H9 (cell line): ENCODE results near the gene TFCP2. TPM values are rescaled to one million over a fixed set of nuclear protein-coding genes. Genes with fewer than 3 reads are reported as not detected.

ENCODE experiments used
- DNase-seq: peaks from one replicate; pipeline ENCODE4 v3.0.0-alpha.2; 2017
- H2AFZ ChIP-seq: one replicate; pipeline ENCODE4 v1.6.1; 2013; ENCODE audit warnings: mild to moderate bottlenecking, low read length, control low read depth, moderate library complexity
- H2AK5ac ChIP-seq: 2 replicates; pipeline ENCODE4 v1.6.1; 2013; ENCODE audit warnings: low read length, control low read depth, mixed read lengths; ENCODE audit not compliant: insufficient read length
- H2BK120ac ChIP-seq: one replicate; pipeline ENCODE4 v1.6.1; 2013; ENCODE audit warnings: low read depth, mild to moderate bottlenecking, low read length, control low read depth, inconsistent platforms; ENCODE audit not compliant: poor library complexity, severe bottlenecking
- H2BK12ac ChIP-seq: 2 replicates; pipeline ENCODE4 v1.6.1; 2013; ENCODE audit warnings: low read length, control low read depth, mixed read lengths, low read depth; ENCODE audit not compliant: insufficient read length
- H2BK15ac ChIP-seq: 2 replicates; pipeline ENCODE4 v1.6.1; 2013; ENCODE audit warnings: low read depth, low read length, control low read depth
- H2BK20ac ChIP-seq: one replicate; pipeline ENCODE4 v1.6.1; 2013; ENCODE audit warnings: low read depth, mild to moderate bottlenecking, low read length, control low read depth, inconsistent platforms; ENCODE audit not compliant: poor library complexity, severe bottlenecking
- H2BK5ac ChIP-seq: 2 replicates; pipeline ENCODE4 v1.6.1; 2013; ENCODE audit warnings: low read length, control low read depth, mixed read lengths; ENCODE audit not compliant: insufficient read length
- H3K14ac ChIP-seq: 2 replicates; pipeline ENCODE4 v1.6.1; 2013; ENCODE audit warnings: low read length, control low read depth; ENCODE audit not compliant: insufficient read depth
- H3K18ac ChIP-seq: 2 replicates; pipeline ENCODE4 v1.6.1; 2013; ENCODE audit warnings: low read depth, mild to moderate bottlenecking, mixed read lengths, low read length, control low read depth; ENCODE audit not compliant: insufficient read length
- H3K23ac ChIP-seq: 2 replicates; pipeline ENCODE4 v1.6.1; 2013; ENCODE audit warnings: low read length, control low read depth, mixed read lengths, low read depth; ENCODE audit not compliant: insufficient read length
- H3K23me2 ChIP-seq: 2 replicates; pipeline ENCODE4 v1.6.1; 2013; ENCODE audit warnings: low read depth, mild to moderate bottlenecking, mixed read lengths, low read length, control low read depth; ENCODE audit not compliant: insufficient read length, poor library complexity, severe bottlenecking
- H3K27ac ChIP-seq: 2 replicates; pipeline ENCODE4 v1.5.1; 2013; ENCODE audit warnings: low read length, control low read depth, mixed read lengths, low read depth; ENCODE audit not compliant: insufficient read length
- H3K27me3 ChIP-seq: 2 replicates; pipeline ENCODE4 v1.6.1; 2013; ENCODE audit warnings: low read length, control low read depth, inconsistent platforms; ENCODE audit not compliant: insufficient read depth
- H3K4ac ChIP-seq: 2 replicates; pipeline ENCODE4 v1.6.1; 2013; ENCODE audit warnings: low read depth, mild to moderate bottlenecking, control low read depth, inconsistent platforms, low read length, moderate library complexity
- H3K4me1 ChIP-seq: 2 replicates; pipeline ENCODE4 v1.6.1; 2013; ENCODE audit warnings: low read length, control low read depth, inconsistent platforms; ENCODE audit not compliant: insufficient read depth
- H3K4me2 ChIP-seq: 2 replicates; pipeline ENCODE4 v1.6.1; 2013; ENCODE audit warnings: low read length, control low read depth, mixed read lengths; ENCODE audit not compliant: insufficient read length, insufficient read depth
- H3K56ac ChIP-seq: 2 replicates; pipeline ENCODE4 v1.6.1; 2013; ENCODE audit warnings: low read depth, mild to moderate bottlenecking, mixed read lengths, low read length, control low read depth; ENCODE audit not compliant: insufficient read length
- H3K79me1 ChIP-seq: 2 replicates; pipeline ENCODE4 v1.6.1; 2013; ENCODE audit warnings: low read depth, mild to moderate bottlenecking, moderate library complexity, low read length, control low read depth, inconsistent platforms; ENCODE audit not compliant: insufficient read depth, poor library complexity, severe bottlenecking
- H3K79me2 ChIP-seq: 2 replicates; pipeline ENCODE4 v1.6.1; 2013; ENCODE audit warnings: low read length, control low read depth, inconsistent platforms; ENCODE audit not compliant: insufficient read depth
- H3K9ac ChIP-seq: 2 replicates; pipeline ENCODE4 v1.6.1; 2013; ENCODE audit warnings: low read length, control low read depth, mixed read lengths; ENCODE audit not compliant: insufficient read length; ENCODE audit errors: extremely low read depth
- H3K9me3 ChIP-seq: one replicate; pipeline ENCODE4 v1.6.1; 2013; ENCODE audit warnings: low read depth, low read length, inconsistent platforms; ENCODE audit not compliant: control insufficient read depth
- H3T11ph ChIP-seq: one replicate; pipeline ENCODE4 v1.6.1; 2013; ENCODE audit warnings: mild to moderate bottlenecking, low read length, control low read depth, inconsistent platforms
- H4K20me1 ChIP-seq: one replicate; pipeline ENCODE4 v1.6.1; 2013; ENCODE audit not compliant: control insufficient read depth, insufficient read length, insufficient read depth
- H4K5ac ChIP-seq: 2 replicates; pipeline ENCODE4 v1.6.1; 2013; ENCODE audit warnings: low read depth, mild to moderate bottlenecking, mixed read lengths, low read length, control low read depth; ENCODE audit not compliant: insufficient read length
- H4K8ac ChIP-seq: replicated peaks from 2 replicates; pipeline ENCODE4 v1.6.1; 2013; ENCODE audit warnings: low read length, control low read depth, mixed read lengths, low read depth; ENCODE audit not compliant: insufficient read length
- H4K91ac ChIP-seq: 2 replicates; pipeline ENCODE4 v1.6.1; 2013; ENCODE audit warnings: low read depth, mild to moderate bottlenecking, moderate library complexity, mixed read lengths, low read length, control low read depth; ENCODE audit not compliant: insufficient read length
- H3K27ac Mint-ChIP-seq, 3 experiments: 2 replicates in 2 of 3; 3 replicates in 1 of 3; pipeline ENCODE4 v1.8.0; 2020 to 2021; ENCODE audit warnings: mixed read lengths in 3 of 3, mild to moderate bottlenecking in 1 of 3, moderate library complexity in 1 of 3
- H3K27me3 Mint-ChIP-seq: 2 replicates; pipeline ENCODE4 v1.8.0; 2021; ENCODE audit warnings: low read depth, mild to moderate bottlenecking, moderate library complexity, mixed read lengths
- H3K36me3 Mint-ChIP-seq, 3 experiments: 2 replicates in 2 of 3; 3 replicates in 1 of 3; pipeline ENCODE4 v1.8.0; 2020 to 2021; ENCODE audit warnings: low read depth in 3 of 3, mixed read lengths in 3 of 3; ENCODE audit not compliant: insufficient read depth in 1 of 3
- H3K4me1 Mint-ChIP-seq, 2 experiments: 2 replicates each; pipeline ENCODE4 v1.8.0; 2020; ENCODE audit warnings: mixed read lengths in 2 of 2
- H3K4me3 Mint-ChIP-seq, 2 experiments: 2 replicates in 1 of 2; 3 replicates in 1 of 2; pipeline ENCODE4 v1.8.0; 2020 to 2021; ENCODE audit warnings: mild to moderate bottlenecking in 2 of 2, mixed read lengths in 2 of 2, moderate library complexity in 1 of 2
- H3K9me3 Mint-ChIP-seq, 2 experiments: 2 replicates in 1 of 2; 3 replicates in 1 of 2; pipeline ENCODE4 v1.8.0; 2020; ENCODE audit warnings: mild to moderate bottlenecking in 2 of 2, mixed read lengths in 2 of 2, moderate library complexity in 1 of 2
- WGBS: extraction: QIAGEN DNeasy Blood & Tissue Kit; methylation state at CpG from one replicate; pipeline ENCODE4 v1.1.7; 2013; ENCODE audit warnings: missing lambda C conversion rate, low lambda C conversion rate, mixed read lengths; ENCODE audit not compliant: insufficient read length; ENCODE audit errors: extremely low coverage; 5-methylcytosine and 5-hydroxymethylcytosine counted together
- total RNA-seq: library from RNA; stranded (reverse); gene quantifications from 2 replicates; pipeline ENCODE4 v1.2.1, GENCODE V29; 2021
- TF ChIP-seq, protein P1 (sequence below): fragments of 200-600 bp; sonication (generic); conservative IDR thresholded peaks from 3 replicates; pipeline ENCODE4 v1.8.0; 2021; ENCODE audit warnings: antibody characterized with exemption, mild to moderate bottlenecking

The TFCP2 gene
- total RNA-seq, 1 experiment from 2014 or later, result 27.1 TPM

DNA sequence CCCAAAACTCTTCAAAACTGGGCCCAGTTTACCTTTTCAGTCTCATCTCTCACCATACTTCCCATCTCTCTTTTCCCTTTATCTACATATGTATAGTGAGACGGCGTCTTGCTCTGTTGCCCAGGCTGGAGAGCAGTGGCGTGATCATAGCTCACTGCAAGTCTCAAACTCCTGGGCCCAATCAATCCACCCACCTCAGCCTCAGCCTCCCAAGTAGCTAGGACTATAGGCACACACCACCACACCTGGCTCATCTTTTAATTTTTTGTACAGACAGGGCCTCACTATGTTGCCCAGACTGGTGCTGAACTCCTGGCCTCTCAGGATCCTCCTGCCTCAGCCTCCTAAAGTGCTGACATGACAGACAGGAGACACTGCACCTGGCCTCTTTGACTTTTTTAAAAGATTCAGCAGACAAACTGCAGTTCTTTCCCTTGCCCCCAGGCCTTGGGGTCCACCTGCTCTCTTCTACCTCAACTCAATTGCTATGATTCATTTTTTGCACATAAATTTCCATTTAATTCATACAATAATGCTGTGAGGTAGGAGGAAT lies 33.6 kb downstream of the TFCP2 start:
- H3K9me3 ChIP-seq, result no peaks in the 10 kb centered on the region
- H4K20me1 ChIP-seq, result no peaks in the 10 kb centered on the region
- no peak overlapping the region for H3K56ac ChIP-seq
- H3K79me1 ChIP-seq, result peaks cover 2% of the 10 kb centered on the region
- Mint-ChIP-seq H3K4me3 (no peak overlapping the region), H3K9me3 (no peaks in the 10 kb centered on the region), H3K27ac (peak overlapping the region in 1 of 3 experiments; percentile 20; a peak in 1 of 7 replicates), H3K4me1 (no peaks in the 10 kb centered on the region), H3K36me3 (peaks cover 7 to 12% (median 10%) of the 10 kb centered on the region in 3 experiments; a peak in 6 of 7 replicates), H3K27me3 (no peaks in the 10 kb centered on the region)
- H3K18ac ChIP-seq, result no peak overlapping the region
- no peak overlapping the region for H2BK12ac ChIP-seq
- H4K5ac ChIP-seq, result no peak overlapping the region
- no peak for DNase-seq
- H2BK20ac ChIP-seq, result no peak overlapping the region
- no peak overlapping the region for H3K4me2 ChIP-seq
- no peaks in the 10 kb centered on the region for H3K4me1 ChIP-seq
- H3K9ac ChIP-seq, result no peak overlapping the region
- H3K4ac ChIP-seq, result no peak overlapping the region
- no peaks in the 10 kb centered on the region for H3K23me2 ChIP-seq
- TF ChIP-seq, protein P1, sequence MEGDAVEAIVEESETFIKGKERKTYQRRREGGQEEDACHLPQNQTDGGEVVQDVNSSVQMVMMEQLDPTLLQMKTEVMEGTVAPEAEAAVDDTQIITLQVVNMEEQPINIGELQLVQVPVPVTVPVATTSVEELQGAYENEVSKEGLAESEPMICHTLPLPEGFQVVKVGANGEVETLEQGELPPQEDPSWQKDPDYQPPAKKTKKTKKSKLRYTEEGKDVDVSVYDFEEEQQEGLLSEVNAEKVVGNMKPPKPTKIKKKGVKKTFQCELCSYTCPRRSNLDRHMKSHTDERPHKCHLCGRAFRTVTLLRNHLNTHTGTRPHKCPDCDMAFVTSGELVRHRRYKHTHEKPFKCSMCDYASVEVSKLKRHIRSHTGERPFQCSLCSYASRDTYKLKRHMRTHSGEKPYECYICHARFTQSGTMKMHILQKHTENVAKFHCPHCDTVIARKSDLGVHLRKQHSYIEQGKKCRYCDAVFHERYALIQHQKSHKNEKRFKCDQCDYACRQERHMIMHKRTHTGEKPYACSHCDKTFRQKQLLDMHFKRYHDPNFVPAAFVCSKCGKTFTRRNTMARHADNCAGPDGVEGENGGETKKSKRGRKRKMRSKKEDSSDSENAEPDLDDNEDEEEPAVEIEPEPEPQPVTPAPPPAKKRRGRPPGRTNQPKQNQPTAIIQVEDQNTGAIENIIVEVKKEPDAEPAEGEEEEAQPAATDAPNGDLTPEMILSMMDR, result no peak
- no peak overlapping the region for H2AFZ ChIP-seq
- H3K27ac ChIP-seq, result no peak overlapping the region
- WGBS, result no CpG with 5 or more reads among the region's 3 CpGs
- no peak overlapping the region for H2AK5ac ChIP-seq
- H3K27me3 ChIP-seq, result no peaks in the 10 kb centered on the region
- no peak overlapping the region for H4K8ac ChIP-seq
- H2BK120ac ChIP-seq, result no peak overlapping the region
- no peak overlapping the region for H3K14ac ChIP-seq
- H3K79me2 ChIP-seq, result no peaks in the 10 kb centered on the region
- H4K91ac ChIP-seq, result no peak overlapping the region
- no peak overlapping the region for H3K23ac ChIP-seq
- H3T11ph ChIP-seq, result no peak overlapping the region
- H2BK15ac ChIP-seq, result no peak overlapping the region
- no peak overlapping the region for H2BK5ac ChIP-seq
